ENCODE data around the gene KIF11.

Gene KIF11

GRCh38 chr10:92592761-92593618, at the start of gene KIF11:
KIF11 (plus strand) TSS chr10:92593130; CDS start chr10:92593376, 246 bp downstream.
- peak within 1 kb of the TSS; percentile 78 for H3K4me3 ChIP-seq (ENCODE audit: low read depth, low read length)
- POLR2A ChIA-PET: no interaction called here
- DNase-seq (ENCODE audit: low read depth, low spot score): peak; percentile 72
- CTCF ChIA-PET: interaction anchor here (0.7 to 1.3 kb wide), 3 partner anchors 13 to 76 kb away, joined by 3 to 4 read pairs (median 3); no protein-coding TSS in a partner anchor
- TF ChIP-seq CTCF (IDR thresholded peaks at IDR 0.05; ENCODE audit: insufficient read depth, low read length, missing control alignments): no peak

GRCh38 chr10:92544296-92544695, 48.6 kb upstream of the KIF11 start:
- POLR2A ChIA-PET: no interaction called here
- CTCF ChIA-PET: interaction anchor here (1.0 to 4.0 kb wide), 2 partner anchors 16 to 27 kb away, joined by 3 to 18 read pairs; no protein-coding TSS in a partner anchor
- H3K4me3 ChIP-seq (ENCODE audit: low read depth, low read length): no peak overlapping the region
- DNase-seq (ENCODE audit: low read depth, low spot score): no peak
- TF ChIP-seq CTCF (IDR thresholded peaks at IDR 0.05; ENCODE audit: insufficient read depth, low read length, missing control alignments): no peak

GRCh38 chr10:92545556-92545955, 47.4 kb upstream of the KIF11 start:
- DNase-seq (ENCODE audit: low read depth, low spot score): no peak
- ChIA-PET POLR2A (no interaction called here), CTCF (interaction anchor here (1.3 to 4.0 kb wide), 2 partner anchors 28 to 29 kb away, joined by 3 to 18 read pairs; no protein-coding TSS in a partner anchor)

GRCh38 chr10:92547676-92548075, 45.3 kb upstream of the KIF11 start:
- CTCF ChIA-PET: no interaction called here
- no peak for TF ChIP-seq CTCF (IDR thresholded peaks at IDR 0.05; ENCODE audit: insufficient read depth, low read length, missing control alignments)
- POLR2A ChIA-PET: no interaction called here
- no peak overlapping the region for H3K4me3 ChIP-seq (ENCODE audit: low read depth, low read length)
- DNase-seq (ENCODE audit: low read depth, low spot score): no peak

More at GRCh38 chr10:92545556-92545955, 47.4 kb upstream of the KIF11 start:
- H3K4me3 ChIP-seq (ENCODE audit: low read depth, low read length): no peak overlapping the region
- TF ChIP-seq CTCF (IDR thresholded peaks at IDR 0.05; ENCODE audit: insufficient read depth, low read length, missing control alignments): no peak

GRCh38 chr10:92550924-92551323, 42.0 kb upstream of the KIF11 start:
- no peak overlapping the region for H3K4me3 ChIP-seq (ENCODE audit: low read depth, low read length)
- ChIA-PET CTCF (interaction anchor here (1.0 to 1.1 kb wide), 2 partner anchors 23 to 34 kb away, joined by 3 read pairs; partner anchors contain the start of gene IDE), POLR2A (no interaction called here)
- no peak for DNase-seq (ENCODE audit: low read depth, low spot score)
- no peak for TF ChIP-seq CTCF (IDR thresholded peaks at IDR 0.05; ENCODE audit: insufficient read depth, low read length, missing control alignments)

GRCh38 chr10:92552310-92552709, 40.6 kb upstream of the KIF11 start:
- POLR2A ChIA-PET: no interaction called here

More at GRCh38 chr10:92552310-92552709, 40.6 kb upstream of the KIF11 start:
- no peak overlapping the region for H3K4me3 ChIP-seq (ENCODE audit: low read depth, low read length)
- CTCF ChIA-PET: interaction anchor here (1.0 kb wide), 1 partner anchor 35 kb away, joined by 3 read pairs; no protein-coding TSS in a partner anchor
- TF ChIP-seq CTCF (IDR thresholded peaks at IDR 0.05; ENCODE audit: insufficient read depth, low read length, missing control alignments): no peak
- DNase-seq (ENCODE audit: low read depth, low spot score): no peak

Data from AG04449 (cell line).